SHP77 treated with DMSO at 0.1 percent for 48 hours (cell line): ENCODE results near the gene WRNIP1.
"Not testable (repeated sequence)": the region's sequence is repeated elsewhere in the genome, so short reads cannot be mapped to it uniquely, and the experiment has no call there.

Source experiments
- DNase-seq: peaks from one replicate; lab custom pipeline; 2025; lab: John Stamatoyannopoulos, UW

Gene WRNIP1

GRCh38 chr6:2784930-2785329 is 19.7 kb downstream of the WRNIP1 start:
- DNase-seq, result no peak

GRCh38 chr6:2786269-2786668 is 21.1 kb downstream of the WRNIP1 start:
- DNase-seq, result no peak

GRCh38 chr6:2790588-2791449 is 25.6 kb downstream of the WRNIP1 start:
- DNase-seq, result no peak

GRCh38 chr6:2791450-2791974 is 26.3 kb downstream of the WRNIP1 start:
- no peak for DNase-seq

GRCh38 chr6:2792330-2793110 is 27.3 kb downstream of the WRNIP1 start:
- no peak for DNase-seq

GRCh38 chr6:2793534-2794151 is 28.4 kb downstream of the WRNIP1 start:
- DNase-seq, result no peak

- no peak for DNase-seq
Observed at GRCh38 chr6:2794171-2794730, 29.1 kb downstream of the WRNIP1 start.

- DNase-seq, result no peak
Observed at GRCh38 chr6:2795162-2795561, 30.0 kb downstream of the WRNIP1 start.

GRCh38 chr6:2795956-2796355 is 30.8 kb downstream of the WRNIP1 start:
- no peak for DNase-seq

GRCh38 chr6:2796861-2797260 is 31.7 kb downstream of the WRNIP1 start:
- no peak for DNase-seq

GRCh38 chr6:2797564-2798031 is 32.4 kb downstream of the WRNIP1 start:
- no peak for DNase-seq

- DNase-seq, result no peak
Observed at GRCh38 chr6:2798586-2799134, 33.5 kb downstream of the WRNIP1 start.

GRCh38 chr6:2799936-2800527 is 34.8 kb downstream of the WRNIP1 start:
- DNase-seq, result no peak

- no peak for DNase-seq
Observed at GRCh38 chr6:2800552-2801316, 35.5 kb downstream of the WRNIP1 start.

- DNase-seq, result not testable (repeated sequence)
Observed at GRCh38 chr6:2801687-2802086, 36.5 kb downstream of the WRNIP1 start.

- DNase-seq, result no peak
Observed at GRCh38 chr6:2802521-2803060, 37.4 kb downstream of the WRNIP1 start.

GRCh38 chr6:2803731-2804429 is 38.7 kb downstream of the WRNIP1 start:
- no peak for DNase-seq

- no peak for DNase-seq
Observed at GRCh38 chr6:2804516-2804915, 39.3 kb downstream of the WRNIP1 start.

- no peak for DNase-seq
Observed at GRCh38 chr6:2805031-2805430, 39.8 kb downstream of the WRNIP1 start.

GRCh38 chr6:2806644-2807043 is 41.5 kb downstream of the WRNIP1 start:
- no peak for DNase-seq
